Glutamatergic neuron (in vitro differentiated cells): ENCODE results near the gene LETM1. TPM values are rescaled to one million over a fixed set of nuclear protein-coding genes. Genes with fewer than 3 reads are reported as not detected.

ENCODE experiments used
- DNase-seq: peaks from one replicate; pipeline ENCODE4 v3.0.0; 2022
- H3K27ac Mint-ChIP-seq: one replicate; pipeline ENCODE4 v1.8.0; 2020; ENCODE audit warnings: mild to moderate bottlenecking, mixed read lengths, inconsistent platforms; ENCODE audit not compliant: unreplicated experiment
- H3K27me3 Mint-ChIP-seq: one replicate; pipeline ENCODE4 v1.8.0; 2020; ENCODE audit warnings: mild to moderate bottlenecking, moderate library complexity, mixed read lengths, inconsistent platforms; ENCODE audit not compliant: unreplicated experiment
- H3K36me3 Mint-ChIP-seq: one replicate; pipeline ENCODE4 v1.8.0; 2020; ENCODE audit warnings: mild to moderate bottlenecking, mixed read lengths, inconsistent platforms; ENCODE audit not compliant: unreplicated experiment
- H3K4me1 Mint-ChIP-seq: one replicate; pipeline ENCODE4 v1.8.0; 2020; ENCODE audit warnings: mild to moderate bottlenecking, low read depth, mixed read lengths, inconsistent platforms; ENCODE audit not compliant: unreplicated experiment
- H3K4me3 Mint-ChIP-seq: one replicate; pipeline ENCODE4 v1.8.0; 2020; ENCODE audit warnings: mild to moderate bottlenecking, mixed read lengths, inconsistent platforms; ENCODE audit not compliant: unreplicated experiment
- H3K9me3 Mint-ChIP-seq: one replicate; pipeline ENCODE4 v1.8.0; 2020; ENCODE audit warnings: mild to moderate bottlenecking, moderate library complexity, mixed read lengths, inconsistent platforms; ENCODE audit not compliant: unreplicated experiment
- CTCF ChIP-seq: fragments of 200-600 bp; sonication (generic); IDR thresholded peaks from one replicate; pipeline ENCODE4 v1.5.0; 2021; ENCODE audit not compliant: partially characterized antibody, unreplicated experiment
- total RNA-seq: library from RNA; stranded (reverse); fragmentation: NEBNext Ultra II Directional; extraction: Animal tissue kit (Norgen Biotek cat#: 25700); gene quantifications from one replicate; pipeline ENCODE4 v1.2.1, GENCODE V29; 2021; ENCODE audit not compliant: unreplicated experiment

LETM1 gene
- total RNA-seq, 1 donor from 2014 or later: 48.5 TPM

GRCh38 chr4:1799387-1800375, 56.3 kb downstream of the LETM1 start:
- Mint-ChIP-seq H3K9me3 (peaks cover 4% of the 10 kb centered on the region), H3K36me3 (no peaks in the 10 kb centered on the region), H3K27ac (no peak overlapping the region), H3K4me1 (no peaks in the 10 kb centered on the region), H3K4me3 (no peak overlapping the region), H3K27me3 (peaks cover 11% of the 10 kb centered on the region)
- no peak for DNase-seq
- TF ChIP-seq CTCF: no peak

GRCh38 chr4:1798580-1799386, 57.2 kb downstream of the LETM1 start:
- no peak for DNase-seq
- H3K4me1 Mint-ChIP-seq: no peaks in the 10 kb centered on the region
- H3K4me3 Mint-ChIP-seq: no peak overlapping the region
- no peak overlapping the region for H3K27ac Mint-ChIP-seq
- H3K36me3 Mint-ChIP-seq: no peaks in the 10 kb centered on the region
- no peak for TF ChIP-seq CTCF
- H3K9me3 Mint-ChIP-seq: peaks cover 4% of the 10 kb centered on the region
- peaks cover 11% of the 10 kb centered on the region for H3K27me3 Mint-ChIP-seq

GRCh38 chr4:1797861-1798579, 57.9 kb downstream of the LETM1 start:
- peaks cover 4% of the 10 kb centered on the region for H3K9me3 Mint-ChIP-seq
- no peak overlapping the region for H3K4me3 Mint-ChIP-seq
- TF ChIP-seq CTCF: no peak
- no peaks in the 10 kb centered on the region for H3K4me1 Mint-ChIP-seq
- DNase-seq: no peak
- H3K27me3 Mint-ChIP-seq: peaks cover 11% of the 10 kb centered on the region
- H3K27ac Mint-ChIP-seq: no peak overlapping the region
- no peaks in the 10 kb centered on the region for H3K36me3 Mint-ChIP-seq

- peaks cover 10% of the 10 kb centered on the region for H3K27me3 Mint-ChIP-seq
- H3K36me3 Mint-ChIP-seq: no peaks in the 10 kb centered on the region
- H3K4me1 Mint-ChIP-seq: no peaks in the 10 kb centered on the region
- H3K4me3 Mint-ChIP-seq: no peak overlapping the region
- no peak overlapping the region for H3K27ac Mint-ChIP-seq
- H3K9me3 Mint-ChIP-seq: peaks cover 2% of the 10 kb centered on the region
- DNase-seq: no peak
- no peak for TF ChIP-seq CTCF
These were observed 58.6 kb downstream of the LETM1 start for GRCh38 chr4:1797298-1797860.
